MCF 10A (cell line): Measurements from ENCODE around the gene MED16. TPM values are rescaled to one million over a fixed set of nuclear protein-coding genes. Genes with fewer than 3 reads are reported as not detected.

Experiments used
- BruUV-seq: library from RNA; stranded (reverse); fragments of 400-500 nt; replicated peaks from 2 replicates; lab custom pipeline; 2021; lab: Mats Ljungman, UMichigan
- CTCF ChIA-PET: fragments of 300-600 bp; sonication (Branson Sonifier 250); formaldehyde crosslinking; extraction: SDS; loops from one replicate; lab custom pipeline; 2021; ENCODE audit warnings: antibody characterized with exemption, inconsistent platforms; lab: Yijun Ruan, JAX
- POLR2A ChIA-PET: fragments of 300-600, 350-650 bp; sonication (Branson Sonifier 250); formaldehyde crosslinking; extraction: SDS; loops from one replicate; lab custom pipeline; 2020; ENCODE audit warnings: antibody characterized with exemption, inconsistent platforms; lab: Yijun Ruan, JAX
- DNase-seq: peaks from one replicate; pipeline ENCODE4 v3.0.0-alpha.2; 2018; ENCODE audit not compliant: unreplicated experiment
- H3K27ac Mint-ChIP-seq: one replicate; pipeline ENCODE4 v1.8.0; 2022; ENCODE audit warnings: mild to moderate bottlenecking, low read depth, mixed read lengths; ENCODE audit not compliant: unreplicated experiment
- H3K27me3 Mint-ChIP-seq: one replicate; pipeline ENCODE4 v1.8.0; 2022; ENCODE audit warnings: mixed read lengths; ENCODE audit not compliant: insufficient read depth, unreplicated experiment
- H3K36me3 Mint-ChIP-seq: one replicate; pipeline ENCODE4 v1.8.0; 2022; ENCODE audit warnings: mild to moderate bottlenecking, moderate library complexity, mixed read lengths; ENCODE audit not compliant: insufficient read depth, unreplicated experiment
- H3K4me1 Mint-ChIP-seq: one replicate; pipeline ENCODE4 v1.8.0; 2022; ENCODE audit warnings: mixed read lengths; ENCODE audit not compliant: insufficient read depth, unreplicated experiment
- H3K4me3 Mint-ChIP-seq: one replicate; pipeline ENCODE4 v1.8.0; 2022; ENCODE audit warnings: mild to moderate bottlenecking, moderate library complexity, mixed read lengths; ENCODE audit not compliant: unreplicated experiment
- H3K9me3 Mint-ChIP-seq: one replicate; pipeline ENCODE4 v1.8.0; 2022; ENCODE audit warnings: mixed read lengths; ENCODE audit not compliant: unreplicated experiment
- intact Hi-C: fragments of 100-400 bp; cut with micrococcal nuclease; formaldehyde crosslinking; loops from 2 replicates; pipeline ENCODE4 v1.14.1; 2022
- total RNA-seq: library from RNA; stranded (reverse); gene quantifications from 2 replicates; pipeline ENCODE4 v1.2.3, GENCODE V29; 2022
- TF ChIP-seq, protein P1 (sequence below): fragments of 200-600 bp; IDR thresholded peaks from one replicate; pipeline ENCODE4 v1.8.0; 2022; ENCODE audit warnings: antibody characterized with exemption, mild to moderate bottlenecking; ENCODE audit not compliant: unreplicated experiment

The MED16 gene
- total RNA-seq, 1 experiment from 2014 or later = 61.0 TPM

- no peaks in the 10 kb centered on the region for H3K27me3 Mint-ChIP-seq
- no peak for DNase-seq
- no peaks in the 10 kb centered on the region for H3K9me3 Mint-ChIP-seq
- H3K36me3 Mint-ChIP-seq = no peaks in the 10 kb centered on the region
- H3K4me3 Mint-ChIP-seq = no peak overlapping the region
- TF ChIP-seq, protein P1, sequence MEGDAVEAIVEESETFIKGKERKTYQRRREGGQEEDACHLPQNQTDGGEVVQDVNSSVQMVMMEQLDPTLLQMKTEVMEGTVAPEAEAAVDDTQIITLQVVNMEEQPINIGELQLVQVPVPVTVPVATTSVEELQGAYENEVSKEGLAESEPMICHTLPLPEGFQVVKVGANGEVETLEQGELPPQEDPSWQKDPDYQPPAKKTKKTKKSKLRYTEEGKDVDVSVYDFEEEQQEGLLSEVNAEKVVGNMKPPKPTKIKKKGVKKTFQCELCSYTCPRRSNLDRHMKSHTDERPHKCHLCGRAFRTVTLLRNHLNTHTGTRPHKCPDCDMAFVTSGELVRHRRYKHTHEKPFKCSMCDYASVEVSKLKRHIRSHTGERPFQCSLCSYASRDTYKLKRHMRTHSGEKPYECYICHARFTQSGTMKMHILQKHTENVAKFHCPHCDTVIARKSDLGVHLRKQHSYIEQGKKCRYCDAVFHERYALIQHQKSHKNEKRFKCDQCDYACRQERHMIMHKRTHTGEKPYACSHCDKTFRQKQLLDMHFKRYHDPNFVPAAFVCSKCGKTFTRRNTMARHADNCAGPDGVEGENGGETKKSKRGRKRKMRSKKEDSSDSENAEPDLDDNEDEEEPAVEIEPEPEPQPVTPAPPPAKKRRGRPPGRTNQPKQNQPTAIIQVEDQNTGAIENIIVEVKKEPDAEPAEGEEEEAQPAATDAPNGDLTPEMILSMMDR = no peak
- BruUV-seq = no TSS peak
- intact Hi-C loops = loop anchor here (10.0 kb wide), 1 partner anchor 132 kb away; the partner anchor contains the start of gene WDR18
- peaks cover 8% of the 10 kb centered on the region for H3K4me1 Mint-ChIP-seq
- H3K27ac Mint-ChIP-seq = no peak overlapping the region
- POLR2A ChIA-PET = no interaction called here
- CTCF ChIA-PET = no interaction called here
These were observed 39.9 kb downstream of the MED16 start for GRCh38 chr19:853014-853585.

GRCh38 chr19:852136-853013, 40.6 kb downstream of the MED16 start, which contains the start of gene ELANE:
Gene ELANE, plus strand, starts transcription at chr19:852303. Its CDS starts 26 bp downstream, at chr19:852329.
- BruUV-seq = no TSS peak
- TF ChIP-seq, protein P1 = no peak
- POLR2A ChIA-PET = no interaction called here
- intact Hi-C loops = loop anchor here (10.0 kb wide), 1 partner anchor 132 kb away; the partner anchor contains the start of gene WDR18
- Mint-ChIP-seq H3K4me1 (peaks cover 10% of the 10 kb centered on the region), H3K27me3 (peaks cover 5% of the 10 kb centered on the region), H3K9me3 (no peaks in the 10 kb centered on the region), H3K4me3 (no peak within 1 kb of the TSS), H3K36me3 (no peaks in the 10 kb centered on the region), H3K27ac (no peak within 1 kb of the TSS)
- no peak for DNase-seq
- CTCF ChIA-PET = no interaction called here

- ChIA-PET CTCF (interaction anchor here (0.5 to 0.8 kb wide), 3 partner anchors 43 to 80 kb away, joined by 3 to 5 read pairs (median 3); no protein-coding TSS in a partner anchor), POLR2A (interaction anchor here (0.6 to 1.5 kb wide), 5 partner anchors 43 to 133 kb away, joined by 3 to 6 read pairs (median 3); partner anchors contain the start of genes PTBP1, RNU6-9 and WDR18)
- Mint-ChIP-seq H3K4me3 (peak overlapping the region; percentile 46), H3K27ac (no peak overlapping the region), H3K27me3 (peaks cover 12% of the 10 kb centered on the region), H3K9me3 (no peaks in the 10 kb centered on the region), H3K36me3 (no peaks in the 10 kb centered on the region), H3K4me1 (peaks cover 14% of the 10 kb centered on the region)
- intact Hi-C loops = loop anchor here (10.0 kb wide), 1 partner anchor 134 kb away; the partner anchor contains the start of gene WDR18
- DNase-seq = no peak
- no TSS peak for BruUV-seq
- TF ChIP-seq, protein P1 = no peak
These were observed 42.0 kb downstream of the MED16 start for GRCh38 chr19:850979-851335.
